Measurements from ENCODE around the gene GNG13.
"Not testable (repeated sequence)": the region's sequence is repeated elsewhere in the genome, so short reads cannot be mapped to it uniquely, and the experiment has no call there.

GNG13 gene

GRCh38 chr16:822909-823297 is 22.4 kb upstream of the GNG13 start:
- H3K4me1 ChIP-seq (ENCODE audit: control insufficient read depth in 5 of 5, insufficient read depth in 5 of 5, low read length in 5 of 5), result peaks cover 0 to 9% (median 5%) of the 10 kb centered on the region in 5 donors
- H3K36me3 ChIP-seq (ENCODE audit: control insufficient read depth in 5 of 5, insufficient read depth in 5 of 5, low read length in 5 of 5), result no peaks in the 10 kb centered on the region
- peaks cover 0 to 2% (median 0%) of the 10 kb centered on the region in 5 donors for H3K9me3 ChIP-seq (ENCODE audit: control insufficient read depth in 5 of 5, low read length in 5 of 5)
- no peak overlapping the region for H3K4me3 ChIP-seq (ENCODE audit: low read depth in 1 of 5, low read length in 5 of 5)
- H3K27me3 ChIP-seq (ENCODE audit: control insufficient read depth in 5 of 5, insufficient read depth in 4 of 5, low read length in 5 of 5), result peaks cover 22 to 63% (median 52%) of the 10 kb centered on the region in 5 donors
- no peak overlapping the region for H3K9ac ChIP-seq (ENCODE audit: low read length in 5 of 5)
- H3K27ac ChIP-seq (ENCODE audit: low read depth, low read length), result no peak overlapping the region

DNA sequence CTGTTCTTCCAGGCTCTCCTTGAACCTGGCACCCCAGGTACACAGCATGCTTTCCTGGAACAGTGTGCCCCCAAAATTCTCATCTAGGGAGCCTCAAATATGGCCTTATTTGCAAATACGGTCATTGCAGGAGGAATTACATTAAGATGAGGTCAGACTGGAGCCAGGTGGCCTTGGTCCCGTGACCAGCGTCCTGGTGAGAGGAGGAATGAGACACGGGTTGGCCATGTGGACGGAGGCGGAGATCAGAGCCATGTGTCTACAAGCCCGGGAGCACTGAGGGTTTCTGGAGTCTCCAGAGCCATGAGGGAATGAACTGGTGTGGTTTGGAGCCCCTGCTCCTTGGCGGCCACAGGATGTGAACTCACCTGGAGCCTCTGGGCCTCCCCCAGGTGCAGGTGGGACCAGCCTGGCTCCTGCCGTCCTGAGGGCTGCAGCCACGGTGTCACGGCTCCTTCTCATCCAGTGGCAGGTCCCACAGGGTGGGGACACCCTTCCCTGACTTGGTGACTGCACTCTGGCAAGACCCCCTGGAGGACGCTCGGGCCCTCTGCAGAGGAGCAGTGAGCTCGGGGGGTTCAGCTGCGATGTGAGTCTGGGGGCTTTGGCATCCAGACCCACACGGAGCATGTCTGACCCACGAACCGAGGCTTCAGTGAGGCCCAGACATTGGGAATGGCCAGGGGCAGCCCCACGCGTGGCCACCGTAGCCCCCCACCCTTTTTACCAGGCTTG is 21.8 kb upstream of the GNG13 start:
- Histone ChIP-seq H3K36me3 (ENCODE audit: control insufficient read depth in 5 of 5, insufficient read depth in 5 of 5, low read length in 5 of 5) (no peaks in the 10 kb centered on the region), H3K4me3 (ENCODE audit: low read depth in 1 of 5, low read length in 5 of 5) (no peak overlapping the region), H3K9me3 (ENCODE audit: control insufficient read depth in 5 of 5, low read length in 5 of 5) (peaks cover 0 to 2% (median 0%) of the 10 kb centered on the region in 5 donors), H3K9ac (ENCODE audit: low read length in 5 of 5) (no peak overlapping the region), H3K4me1 (ENCODE audit: control insufficient read depth in 5 of 5, insufficient read depth in 5 of 5, low read length in 5 of 5) (peaks cover 0 to 9% (median 5%) of the 10 kb centered on the region in 5 donors), H3K27me3 (ENCODE audit: control insufficient read depth in 5 of 5, insufficient read depth in 4 of 5, low read length in 5 of 5) (peaks cover 21 to 64% (median 52%) of the 10 kb centered on the region in 5 donors), H3K27ac (ENCODE audit: low read depth, low read length) (no peak overlapping the region)

DNA sequence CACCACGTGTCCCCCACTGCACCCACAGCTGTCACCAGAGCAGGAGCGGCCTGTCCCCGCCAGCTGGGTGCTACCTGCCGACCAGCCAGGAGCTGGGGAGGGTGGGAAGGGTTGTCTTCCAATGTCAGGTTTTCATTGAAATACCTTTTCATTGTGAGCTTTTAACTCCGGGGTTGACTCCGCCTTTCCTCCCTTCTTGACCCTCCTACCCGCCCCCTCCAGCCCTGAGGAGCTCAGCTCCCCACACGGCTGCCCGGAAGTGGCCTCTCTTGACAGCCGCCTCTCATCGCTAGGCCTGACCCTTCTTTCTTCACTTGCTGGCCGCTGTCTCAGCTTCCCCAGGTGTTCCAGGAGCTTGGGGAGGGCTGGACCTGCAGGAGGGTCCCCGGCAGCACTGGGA is 21.2 kb upstream of the GNG13 start:
- Histone ChIP-seq H3K9ac (ENCODE audit: low read length in 5 of 5) (no peak overlapping the region), H3K4me3 (ENCODE audit: low read depth in 1 of 5, low read length in 5 of 5) (no peak overlapping the region), H3K4me1 (ENCODE audit: control insufficient read depth in 5 of 5, insufficient read depth in 5 of 5, low read length in 5 of 5) (peaks cover 0 to 9% (median 5%) of the 10 kb centered on the region in 5 donors), H3K9me3 (ENCODE audit: control insufficient read depth in 5 of 5, low read length in 5 of 5) (peaks cover 0 to 2% (median 0%) of the 10 kb centered on the region in 5 donors), H3K36me3 (ENCODE audit: control insufficient read depth in 5 of 5, insufficient read depth in 5 of 5, low read length in 5 of 5) (no peaks in the 10 kb centered on the region), H3K27ac (ENCODE audit: low read depth, low read length) (no peak overlapping the region), H3K27me3 (ENCODE audit: control insufficient read depth in 5 of 5, insufficient read depth in 4 of 5, low read length in 5 of 5) (peaks cover 16 to 64% (median 53%) of the 10 kb centered on the region in 5 donors)

DNA sequence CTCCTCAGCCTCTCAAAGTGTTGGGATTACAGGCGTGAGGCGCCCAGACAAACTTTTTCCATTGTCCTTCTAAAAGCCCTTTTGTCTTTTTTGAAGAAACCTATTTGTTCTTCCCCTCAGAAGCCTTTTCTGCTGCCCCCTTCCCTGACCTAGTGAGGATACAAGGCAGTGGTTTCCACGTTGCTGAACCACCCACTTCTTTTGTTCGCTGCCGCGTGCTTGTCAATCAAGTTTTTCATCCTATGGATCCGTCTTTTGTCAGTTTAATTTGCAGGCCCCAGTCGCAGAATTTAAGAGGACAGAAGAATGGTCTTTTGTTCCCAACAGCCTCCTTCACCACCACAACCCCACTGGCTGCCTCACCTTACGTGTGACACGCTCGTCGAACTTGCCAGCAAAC is 20.2 kb upstream of the GNG13 start:
- peaks cover 0 to 9% (median 5%) of the 10 kb centered on the region in 5 donors for H3K4me1 ChIP-seq (ENCODE audit: control insufficient read depth in 5 of 5, insufficient read depth in 5 of 5, low read length in 5 of 5)
- peaks cover 16 to 68% (median 56%) of the 10 kb centered on the region in 5 donors for H3K27me3 ChIP-seq (ENCODE audit: control insufficient read depth in 5 of 5, insufficient read depth in 4 of 5, low read length in 5 of 5)
- H3K9me3 ChIP-seq (ENCODE audit: control insufficient read depth in 5 of 5, low read length in 5 of 5), result peaks cover 0 to 2% (median 0%) of the 10 kb centered on the region in 5 donors
- H3K9ac ChIP-seq (ENCODE audit: low read length in 5 of 5), result no peak overlapping the region
- H3K4me3 ChIP-seq (ENCODE audit: low read depth in 1 of 5, low read length in 5 of 5), result no peak overlapping the region
- no peak overlapping the region for H3K27ac ChIP-seq (ENCODE audit: low read depth, low read length)
- H3K36me3 ChIP-seq (ENCODE audit: control insufficient read depth in 5 of 5, insufficient read depth in 5 of 5, low read length in 5 of 5), result no peaks in the 10 kb centered on the region

DNA sequence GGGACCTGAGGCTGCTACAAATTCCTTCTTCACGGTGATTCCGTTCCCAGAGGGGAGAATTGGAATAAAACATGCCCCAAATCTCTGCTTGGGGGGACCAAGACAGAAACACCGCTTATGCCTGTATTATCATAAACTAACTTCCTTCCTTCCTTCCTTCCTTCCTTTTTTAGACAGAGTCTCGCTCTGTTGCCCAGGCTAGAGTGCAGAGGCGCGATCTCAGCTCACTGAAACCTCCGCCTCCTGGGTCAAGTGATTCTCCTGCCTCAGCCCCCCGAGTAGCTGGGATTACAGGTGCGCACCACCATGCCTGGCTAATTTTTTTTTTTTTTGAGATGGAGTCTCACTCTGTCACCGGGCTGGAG is 19.5 kb upstream of the GNG13 start:
- not testable (repeated sequence) for H3K9ac ChIP-seq (ENCODE audit: low read length in 5 of 5); H3K9me3 ChIP-seq (ENCODE audit: control insufficient read depth in 5 of 5, low read length in 5 of 5); H3K27ac ChIP-seq (ENCODE audit: low read depth, low read length); H3K4me3 ChIP-seq (ENCODE audit: low read depth in 1 of 5, low read length in 5 of 5); H3K4me1 ChIP-seq (ENCODE audit: control insufficient read depth in 5 of 5, insufficient read depth in 5 of 5, low read length in 5 of 5); H3K36me3 ChIP-seq (ENCODE audit: control insufficient read depth in 5 of 5, insufficient read depth in 5 of 5, low read length in 5 of 5)
- peaks cover 10 to 68% (median 53%) of the 10 kb centered on the region in 5 donors for H3K27me3 ChIP-seq (ENCODE audit: control insufficient read depth in 5 of 5, insufficient read depth in 4 of 5, low read length in 5 of 5)

DNA sequence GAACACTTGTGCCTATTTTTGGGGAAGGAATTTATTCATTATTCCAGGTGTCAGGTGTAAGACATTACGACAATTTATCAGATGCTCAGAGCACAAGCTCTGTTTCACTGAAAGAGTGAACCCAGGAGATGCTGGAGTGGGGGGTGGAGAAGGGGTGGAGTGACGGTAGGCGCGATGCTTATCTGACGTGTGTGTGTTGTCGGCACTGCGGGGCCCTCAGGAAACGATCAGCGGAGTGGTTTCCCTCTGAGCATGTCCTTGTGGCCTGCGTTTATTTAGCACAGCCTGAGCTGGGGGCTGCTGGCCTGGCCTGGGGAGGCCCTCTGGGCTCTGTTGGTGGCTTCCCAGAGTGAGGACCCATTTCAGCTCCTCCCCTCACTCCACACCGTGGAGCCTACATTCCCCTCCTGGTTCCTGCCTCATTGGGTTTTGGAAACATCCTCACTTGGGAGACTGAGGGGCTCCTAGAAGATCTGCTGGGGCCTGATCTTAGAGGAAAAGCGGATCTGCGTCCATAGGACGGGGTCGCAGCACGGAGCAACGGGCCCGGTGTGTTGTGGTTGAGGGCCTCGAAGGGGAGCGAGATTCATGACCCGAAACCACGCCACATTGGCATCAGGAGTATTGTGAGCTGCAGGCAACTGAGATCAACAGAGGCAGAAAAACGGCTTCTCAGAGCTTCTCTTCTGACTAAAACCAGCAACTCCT is 19.0 kb upstream of the GNG13 start:
- Histone ChIP-seq H3K27me3 (ENCODE audit: control insufficient read depth in 5 of 5, insufficient read depth in 4 of 5, low read length in 5 of 5) (peaks cover 8 to 63% (median 55%) of the 10 kb centered on the region in 5 donors), H3K36me3 (ENCODE audit: control insufficient read depth in 5 of 5, insufficient read depth in 5 of 5, low read length in 5 of 5) (no peaks in the 10 kb centered on the region), H3K27ac (ENCODE audit: low read depth, low read length) (no peak overlapping the region), H3K4me3 (ENCODE audit: low read depth in 1 of 5, low read length in 5 of 5) (no peak overlapping the region), H3K9ac (ENCODE audit: low read length in 5 of 5) (no peak overlapping the region), H3K4me1 (ENCODE audit: control insufficient read depth in 5 of 5, insufficient read depth in 5 of 5, low read length in 5 of 5) (no peaks in the 10 kb centered on the region), H3K9me3 (ENCODE audit: control insufficient read depth in 5 of 5, low read length in 5 of 5) (peaks cover 0 to 2% (median 0%) of the 10 kb centered on the region in 5 donors)

GRCh38 chr16:818592-818991 is 18.1 kb upstream of the GNG13 start:
- Histone ChIP-seq H3K27me3 (ENCODE audit: control insufficient read depth in 5 of 5, insufficient read depth in 4 of 5, low read length in 5 of 5) (peaks cover 15 to 64% (median 60%) of the 10 kb centered on the region in 5 donors), H3K9ac (ENCODE audit: low read length in 5 of 5) (no peak overlapping the region), H3K27ac (ENCODE audit: low read depth, low read length) (no peak overlapping the region), H3K36me3 (ENCODE audit: control insufficient read depth in 5 of 5, insufficient read depth in 5 of 5, low read length in 5 of 5) (no peaks in the 10 kb centered on the region), H3K9me3 (ENCODE audit: control insufficient read depth in 5 of 5, low read length in 5 of 5) (peaks cover 0 to 2% (median 0%) of the 10 kb centered on the region in 5 donors), H3K4me1 (ENCODE audit: control insufficient read depth in 5 of 5, insufficient read depth in 5 of 5, low read length in 5 of 5) (peaks cover 0 to 5% (median 0%) of the 10 kb centered on the region in 5 donors), H3K4me3 (ENCODE audit: low read depth in 1 of 5, low read length in 5 of 5) (no peak overlapping the region)

- Histone ChIP-seq H3K9ac (ENCODE audit: low read length in 5 of 5) (no peak overlapping the region), H3K4me1 (ENCODE audit: control insufficient read depth in 5 of 5, insufficient read depth in 5 of 5, low read length in 5 of 5) (peaks cover 0 to 9% (median 0%) of the 10 kb centered on the region in 5 donors), H3K9me3 (ENCODE audit: control insufficient read depth in 5 of 5, low read length in 5 of 5) (peaks cover 0 to 2% (median 0%) of the 10 kb centered on the region in 5 donors), H3K27me3 (ENCODE audit: control insufficient read depth in 5 of 5, insufficient read depth in 4 of 5, low read length in 5 of 5) (peaks cover 19 to 64% (median 60%) of the 10 kb centered on the region in 5 donors), H3K36me3 (ENCODE audit: control insufficient read depth in 5 of 5, insufficient read depth in 5 of 5, low read length in 5 of 5) (no peaks in the 10 kb centered on the region), H3K4me3 (ENCODE audit: low read depth in 1 of 5, low read length in 5 of 5) (no peak overlapping the region), H3K27ac (ENCODE audit: low read depth, low read length) (no peak overlapping the region)
Observed at GRCh38 chr16:818132-818531, 17.6 kb upstream of the GNG13 start.

DNA sequence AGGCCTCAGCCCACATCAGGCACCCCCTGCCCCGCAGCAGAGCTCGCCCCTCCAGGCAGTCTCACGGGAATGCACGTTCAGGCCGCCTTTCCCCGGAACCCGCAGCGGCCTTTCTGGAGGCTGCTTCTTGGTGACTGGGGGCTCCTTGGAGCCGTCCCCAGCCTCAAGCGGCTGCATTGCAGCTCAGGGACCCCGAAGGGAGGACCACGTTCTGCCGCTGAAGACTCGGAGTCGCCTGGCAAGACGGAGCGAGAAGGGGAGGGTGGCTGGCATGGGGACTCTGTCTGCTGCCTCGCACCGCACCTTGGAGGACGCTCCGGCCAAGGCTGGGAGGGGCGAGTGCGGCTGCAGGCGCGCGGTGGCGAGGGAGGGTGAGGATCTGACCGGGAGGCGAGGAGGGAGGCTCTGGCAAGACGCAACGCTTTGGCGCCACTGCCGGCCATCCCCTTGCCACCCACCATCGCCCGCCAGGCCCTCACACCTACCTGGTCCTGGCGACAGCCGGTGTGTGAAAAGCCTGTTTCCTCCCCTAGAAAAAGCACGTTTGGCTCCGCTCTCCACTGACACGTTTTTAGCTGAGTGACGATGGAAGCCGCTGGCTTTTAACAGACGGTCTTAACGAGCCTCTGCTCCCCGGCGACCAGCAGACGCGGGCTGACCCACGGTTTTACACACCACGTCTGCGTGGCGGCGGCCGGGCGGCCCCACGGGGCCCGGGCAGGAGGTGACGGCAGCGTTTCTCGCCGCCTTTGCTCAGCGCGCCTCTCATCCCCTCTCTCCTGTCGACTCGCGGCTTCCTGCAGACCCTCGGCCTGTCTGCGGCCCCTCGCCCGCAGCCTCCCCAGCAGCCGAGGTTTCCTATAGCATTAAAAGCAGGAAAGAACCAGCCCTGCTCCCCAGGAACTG is 16.7 kb upstream of the GNG13 start:
- peaks cover 0 to 10% (median 0%) of the 10 kb centered on the region in 5 donors for H3K4me1 ChIP-seq (ENCODE audit: control insufficient read depth in 5 of 5, insufficient read depth in 5 of 5, low read length in 5 of 5)
- no peaks in the 10 kb centered on the region for H3K36me3 ChIP-seq (ENCODE audit: control insufficient read depth in 5 of 5, insufficient read depth in 5 of 5, low read length in 5 of 5)
- H3K4me3 ChIP-seq (ENCODE audit: low read depth in 1 of 5, low read length in 5 of 5), result no peak overlapping the region
- peaks cover 25 to 67% (median 56%) of the 10 kb centered on the region in 5 donors for H3K27me3 ChIP-seq (ENCODE audit: control insufficient read depth in 5 of 5, insufficient read depth in 4 of 5, low read length in 5 of 5)
- no peak overlapping the region for H3K27ac ChIP-seq (ENCODE audit: low read depth, low read length)
- no peak overlapping the region for H3K9ac ChIP-seq (ENCODE audit: low read length in 5 of 5)
- H3K9me3 ChIP-seq (ENCODE audit: control insufficient read depth in 5 of 5, low read length in 5 of 5), result peaks cover 0 to 3% (median 2%) of the 10 kb centered on the region in 5 donors
